GM23338 (cell line): Measurements from ENCODE around the gene VPS4A.

ENCODE experiments used
- CREB1 ChIP-seq: fragments of 250-450 bp; sonication (Bioruptor Pico); IDR thresholded peaks from 2 replicates; pipeline ENCODE4 v1.5.0; 2020; ENCODE audit warnings: low read depth, mild to moderate bottlenecking, moderate library complexity
- CTCF ChIP-seq, 2 experiments: fragments of 200-600 bp in 1 of 2; sonication (generic) in 1 of 2; conservative IDR thresholded peaks; 2 replicates each; pipeline versions ENCODE4 v1.5.1 to v1.6.1; 2016 to 2017; ENCODE audit warnings: antibody characterized with exemption in 2 of 2, low read depth in 2 of 2, mild to moderate bottlenecking in 2 of 2, moderate library complexity in 1 of 2
- EZH2 ChIP-seq: fragments of 200-600 bp; sonication (generic); IDR thresholded peaks from one replicate; pipeline ENCODE4 v1.8.0; 2017; ENCODE audit warnings: antibody characterized with exemption, mild to moderate bottlenecking, low read depth; ENCODE audit not compliant: unreplicated experiment
- JUNB ChIP-seq: IDR thresholded peaks from one replicate; pipeline ENCODE4 v1.6.1; 2016; ENCODE audit warnings: antibody characterized with exemption; ENCODE audit not compliant: unreplicated experiment
- NANOG ChIP-seq: IDR thresholded peaks from 2 replicates; pipeline ENCODE4 v1.6.1; 2016; ENCODE audit warnings: antibody characterized with exemption, borderline replicate concordance
- POLR2AphosphoS5 ChIP-seq: IDR thresholded peaks from 2 replicates; pipeline ENCODE4 v1.6.1; 2016; ENCODE audit warnings: antibody characterized with exemption, low read depth
- TF ChIP-seq, protein P1 (sequence below): IDR thresholded peaks from one replicate; pipeline ENCODE4 v1.6.1; 2018; ENCODE audit warnings: antibody characterized with exemption; ENCODE audit not compliant: unreplicated experiment

- no peak for TF ChIP-seq CTCF (conservative IDR thresholded peaks at IDR 0.05; ENCODE audit: low read depth in 2 of 2)
- TF ChIP-seq, protein P1, sequence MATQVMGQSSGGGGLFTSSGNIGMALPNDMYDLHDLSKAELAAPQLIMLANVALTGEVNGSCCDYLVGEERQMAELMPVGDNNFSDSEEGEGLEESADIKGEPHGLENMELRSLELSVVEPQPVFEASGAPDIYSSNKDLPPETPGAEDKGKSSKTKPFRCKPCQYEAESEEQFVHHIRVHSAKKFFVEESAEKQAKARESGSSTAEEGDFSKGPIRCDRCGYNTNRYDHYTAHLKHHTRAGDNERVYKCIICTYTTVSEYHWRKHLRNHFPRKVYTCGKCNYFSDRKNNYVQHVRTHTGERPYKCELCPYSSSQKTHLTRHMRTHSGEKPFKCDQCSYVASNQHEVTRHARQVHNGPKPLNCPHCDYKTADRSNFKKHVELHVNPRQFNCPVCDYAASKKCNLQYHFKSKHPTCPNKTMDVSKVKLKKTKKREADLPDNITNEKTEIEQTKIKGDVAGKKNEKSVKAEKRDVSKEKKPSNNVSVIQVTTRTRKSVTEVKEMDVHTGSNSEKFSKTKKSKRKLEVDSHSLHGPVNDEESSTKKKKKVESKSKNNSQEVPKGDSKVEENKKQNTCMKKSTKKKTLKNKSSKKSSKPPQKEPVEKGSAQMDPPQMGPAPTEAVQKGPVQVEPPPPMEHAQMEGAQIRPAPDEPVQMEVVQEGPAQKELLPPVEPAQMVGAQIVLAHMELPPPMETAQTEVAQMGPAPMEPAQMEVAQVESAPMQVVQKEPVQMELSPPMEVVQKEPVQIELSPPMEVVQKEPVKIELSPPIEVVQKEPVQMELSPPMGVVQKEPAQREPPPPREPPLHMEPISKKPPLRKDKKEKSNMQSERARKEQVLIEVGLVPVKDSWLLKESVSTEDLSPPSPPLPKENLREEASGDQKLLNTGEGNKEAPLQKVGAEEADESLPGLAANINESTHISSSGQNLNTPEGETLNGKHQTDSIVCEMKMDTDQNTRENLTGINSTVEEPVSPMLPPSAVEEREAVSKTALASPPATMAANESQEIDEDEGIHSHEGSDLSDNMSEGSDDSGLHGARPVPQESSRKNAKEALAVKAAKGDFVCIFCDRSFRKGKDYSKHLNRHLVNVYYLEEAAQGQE: no peak
- no peak for TF ChIP-seq JUNB
- no peak for TF ChIP-seq POLR2AphosphoS5
- TF ChIP-seq EZH2: no peak
- TF ChIP-seq NANOG: no peak
- no peak for TF ChIP-seq CREB1
These were observed 34.7 kb upstream of the VPS4A start for GRCh38 chr16:69276148-69277115.
